BLaER1 treated with 17β-estradiol and CSF1 and Interleukin-3, amounts not matched to agents 10 nM and 100 nM (cell line): Measurements from ENCODE around the gene ACTL7A.

Experiments used
- H3K27ac ChIP-seq, 11 experiments: shearing (Covaris generic); formaldehyde crosslinking; 2 replicates each; pipeline ENCODE4 v1.8.1; 2022
- H3K27me3 ChIP-seq, 11 experiments: shearing (Covaris generic); formaldehyde crosslinking; 2 replicates each; pipeline ENCODE4 v1.8.1; 2022
- H3K36me3 ChIP-seq, 11 experiments: shearing (Covaris generic); formaldehyde crosslinking; 2 replicates each; pipeline ENCODE4 v1.8.1; 2022
- H3K4me1 ChIP-seq, 10 experiments: shearing (Covaris generic); formaldehyde crosslinking; 2 replicates each; pipeline ENCODE4 v1.8.1; 2022
- H3K4me2 ChIP-seq, 11 experiments: shearing (Covaris generic); formaldehyde crosslinking; 2 replicates each; pipeline ENCODE4 v1.8.1; 2022
- H3K4me3 ChIP-seq, 10 experiments: shearing (Covaris generic); formaldehyde crosslinking; 2 replicates each; pipeline ENCODE4 v1.8.1; 2022
- H3K9ac ChIP-seq, 11 experiments: shearing (Covaris generic); formaldehyde crosslinking; 2 replicates each; pipeline ENCODE4 v1.8.1; 2022
- H3K9me3 ChIP-seq, 11 experiments: shearing (Covaris generic); formaldehyde crosslinking; replicated peaks in 1 of 11; 2 replicates each; pipeline ENCODE4 v1.8.1; 2022
- H4K20me1 ChIP-seq, 11 experiments: shearing (Covaris generic); formaldehyde crosslinking; 2 replicates each; pipeline ENCODE4 v1.8.1; 2022
- Cebpa-rat ChIP-seq, 11 experiments: shearing (Covaris generic); IDR thresholded peaks; 2 replicates each; pipeline ENCODE4 v1.8.1; 2022

Gene ACTL7A

GRCh38 chr9:108852079-108852478, 10.0 kb upstream of the ACTL7A start:
- TF ChIP-seq Cebpa-rat (IDR thresholded peaks at IDR 0.05): no peak
- Histone ChIP-seq H4K20me1 (no peaks in the 10 kb centered on the region), H3K9ac (no peak overlapping the region), H3K27me3 (no peaks in the 10 kb centered on the region), H3K9me3 (peaks cover 0 to 10% (median 0%) of the 10 kb centered on the region in 11 experiments; a peak in 4 of 22 replicates), H3K4me2 (no peak overlapping the region), H3K27ac (no peak overlapping the region), H3K4me3 (no peak overlapping the region), H3K36me3 (no peaks in the 10 kb centered on the region; a peak in 1 of 22 replicates), H3K4me1 (peaks cover 0 to 16% (median 7%) of the 10 kb centered on the region in 10 experiments; a peak in 13 of 20 replicates)

DNA sequence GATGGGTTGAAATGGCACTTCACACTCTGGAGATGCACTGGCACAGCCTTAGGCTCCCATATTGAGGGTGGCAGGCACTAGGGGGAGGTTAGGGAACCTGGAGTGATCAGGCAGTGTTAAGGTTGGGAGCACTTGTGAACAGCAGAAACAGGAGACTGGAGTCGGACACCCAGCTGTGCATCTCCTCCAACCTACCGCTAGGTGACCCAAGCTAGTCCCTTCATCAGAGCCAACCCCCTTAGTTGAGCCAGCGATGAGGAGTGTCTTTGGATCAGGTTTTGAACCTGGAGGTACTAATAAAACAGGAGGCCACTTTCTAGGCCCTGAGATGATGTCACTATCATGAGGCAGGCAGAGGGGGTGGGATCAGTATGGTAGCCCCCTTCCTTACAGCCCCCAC, 8.0 kb upstream of the ACTL7A start:
- H3K27ac ChIP-seq: no peak overlapping the region
- no peak overlapping the region for H3K4me3 ChIP-seq
- H3K4me2 ChIP-seq: no peak overlapping the region
- H3K9me3 ChIP-seq: no peaks in the 10 kb centered on the region; a peak in 1 of 22 replicates
- peaks cover 0 to 4% (median 0%) of the 10 kb centered on the region in 10 experiments; a peak in 6 of 20 replicates for H3K4me1 ChIP-seq
- H3K27me3 ChIP-seq: no peaks in the 10 kb centered on the region
- H3K9ac ChIP-seq: no peak overlapping the region
- no peaks in the 10 kb centered on the region for H4K20me1 ChIP-seq
- no peaks in the 10 kb centered on the region for H3K36me3 ChIP-seq
- no peak for TF ChIP-seq Cebpa-rat (IDR thresholded peaks at IDR 0.05)

DNA sequence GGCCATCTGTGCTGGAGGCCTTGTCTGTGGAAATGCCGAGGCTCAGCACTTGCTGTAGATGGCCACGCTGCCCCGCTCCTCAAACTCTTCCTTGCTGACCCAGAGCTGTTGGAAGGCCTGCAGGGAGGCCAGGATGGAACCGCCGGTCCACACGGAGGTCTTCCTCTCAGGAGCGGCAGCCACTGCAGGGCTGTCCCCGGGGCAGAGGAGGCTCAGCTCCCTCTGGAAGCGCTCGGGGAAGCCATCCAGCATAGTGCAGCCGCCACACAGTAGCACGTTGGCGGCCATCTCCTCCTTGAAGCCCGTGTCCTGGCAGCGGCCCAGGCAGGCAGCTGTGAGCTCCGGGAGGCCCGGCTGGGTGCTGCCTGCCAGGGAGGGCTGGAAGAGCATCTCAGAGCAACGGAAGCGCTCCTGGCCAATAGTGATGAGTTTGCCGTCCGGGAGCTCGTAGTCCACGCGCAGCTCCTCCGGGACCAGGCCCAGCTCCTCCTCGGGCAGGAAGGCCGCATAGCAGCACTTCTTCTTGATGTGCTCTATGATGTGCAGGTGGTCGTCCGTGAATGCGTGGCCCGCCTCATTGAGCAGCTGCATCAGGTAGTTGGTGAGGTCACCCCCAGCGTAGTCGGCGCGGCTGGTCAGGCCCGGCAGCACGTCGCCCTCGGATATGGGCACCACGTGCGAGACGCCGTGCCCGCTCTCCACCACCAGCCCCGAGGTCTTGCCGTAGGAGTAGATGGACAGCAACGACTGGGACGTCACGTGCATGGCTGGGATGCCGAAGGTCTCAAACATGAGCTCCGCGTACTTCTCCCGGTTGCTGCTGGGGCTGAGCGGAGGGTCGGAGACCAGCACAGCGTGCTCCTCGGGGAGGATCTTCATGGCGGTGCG, 7.2 kb upstream of the ACTL7A start:
- Histone ChIP-seq H3K27ac (no peak overlapping the region), H3K27me3 (no peaks in the 10 kb centered on the region), H3K4me3 (no peak overlapping the region), H3K36me3 (no peaks in the 10 kb centered on the region), H3K9me3 (no peaks in the 10 kb centered on the region; a peak in 1 of 22 replicates), H3K9ac (no peak overlapping the region), H3K4me1 (no peaks in the 10 kb centered on the region; a peak in 3 of 20 replicates), H3K4me2 (no peak overlapping the region), H4K20me1 (no peaks in the 10 kb centered on the region)
- no peak for TF ChIP-seq Cebpa-rat (IDR thresholded peaks at IDR 0.05)

DNA sequence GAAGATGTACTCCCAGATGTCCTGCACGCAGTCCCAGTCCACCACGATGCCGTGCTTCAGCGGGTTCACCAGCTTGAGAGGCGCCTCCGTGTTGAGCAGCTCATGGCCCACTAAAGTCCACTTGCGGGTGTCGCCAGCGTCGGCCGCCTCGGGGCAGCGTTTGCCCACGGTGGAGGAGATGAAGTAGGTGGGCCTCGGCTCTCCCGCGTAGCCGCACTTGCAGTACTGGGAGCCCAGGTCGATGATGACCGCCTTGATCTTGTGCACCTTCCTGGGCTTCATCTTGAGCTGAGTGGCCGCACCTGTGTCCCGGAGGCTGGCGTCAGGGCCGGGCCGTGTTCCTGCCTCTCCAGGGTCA, 6.6 kb upstream of the ACTL7A start:
- no peak for TF ChIP-seq Cebpa-rat (IDR thresholded peaks at IDR 0.05)
- Histone ChIP-seq H3K4me3 (no peak overlapping the region), H3K27me3 (no peaks in the 10 kb centered on the region), H3K9me3 (no peaks in the 10 kb centered on the region; a peak in 1 of 22 replicates), H3K4me2 (no peak overlapping the region), H3K9ac (no peak overlapping the region), H3K36me3 (no peaks in the 10 kb centered on the region), H3K4me1 (peaks cover 0 to 3% (median 0%) of the 10 kb centered on the region in 10 experiments; a peak in 2 of 20 replicates), H3K27ac (no peak overlapping the region), H4K20me1 (no peaks in the 10 kb centered on the region)

GRCh38 chr9:108855888-108856287, 6.2 kb upstream of the ACTL7A start, which contains the start of gene ACTL7B:
Gene ACTL7B, minus strand, starts transcription at chr9:108855986. Its CDS starts 56 bp downstream, at chr9:108855930.
- no peak within 1 kb of the TSS for H3K9ac ChIP-seq
- no peaks in the 10 kb centered on the region for H4K20me1 ChIP-seq
- H3K9me3 ChIP-seq: no peaks in the 10 kb centered on the region; a peak in 1 of 22 replicates
- no peak within 1 kb of the TSS for H3K4me2 ChIP-seq
- no peak within 1 kb of the TSS for H3K27ac ChIP-seq
- peaks cover 0 to 3% (median 0%) of the 10 kb centered on the region in 10 experiments; a peak in 2 of 20 replicates for H3K4me1 ChIP-seq
- no peak for TF ChIP-seq Cebpa-rat (IDR thresholded peaks at IDR 0.05)
- no peak within 1 kb of the TSS for H3K4me3 ChIP-seq
- no peaks in the 10 kb centered on the region for H3K36me3 ChIP-seq
- no peaks in the 10 kb centered on the region for H3K27me3 ChIP-seq

DNA sequence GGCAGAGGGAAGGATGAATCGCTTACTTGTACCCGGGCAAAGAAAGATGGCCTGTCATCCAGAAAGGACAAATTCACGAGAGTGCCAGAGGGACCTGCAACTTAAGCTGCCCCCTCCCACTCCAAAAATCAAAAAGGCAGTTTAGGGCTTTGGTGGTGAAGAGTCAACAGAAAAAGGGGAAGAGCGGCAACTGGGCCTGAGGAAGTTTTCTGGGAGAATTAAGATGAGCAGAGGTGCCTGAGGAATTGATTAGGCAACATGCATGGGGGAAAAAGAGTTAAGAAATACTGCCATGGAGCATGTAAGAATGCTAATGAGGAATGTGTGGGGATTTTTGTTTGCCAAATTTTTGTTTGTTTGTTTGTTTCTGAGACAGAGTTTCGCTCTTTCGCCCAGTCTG, 4.5 kb upstream of the ACTL7A start:
- no peak overlapping the region for H3K4me3 ChIP-seq
- peaks cover 0 to 3% (median 0%) of the 10 kb centered on the region in 10 experiments; a peak in 2 of 20 replicates for H3K4me1 ChIP-seq
- H3K9me3 ChIP-seq: peaks cover 0 to 5% (median 0%) of the 10 kb centered on the region in 11 experiments; a peak in 1 of 22 replicates
- no peak overlapping the region for H3K9ac ChIP-seq
- no peaks in the 10 kb centered on the region; a peak in 1 of 22 replicates for H3K36me3 ChIP-seq
- H4K20me1 ChIP-seq: no peaks in the 10 kb centered on the region
- no peak for TF ChIP-seq Cebpa-rat (IDR thresholded peaks at IDR 0.05)
- H3K27ac ChIP-seq: no peak overlapping the region
- no peaks in the 10 kb centered on the region for H3K27me3 ChIP-seq
- H3K4me2 ChIP-seq: no peak overlapping the region

DNA sequence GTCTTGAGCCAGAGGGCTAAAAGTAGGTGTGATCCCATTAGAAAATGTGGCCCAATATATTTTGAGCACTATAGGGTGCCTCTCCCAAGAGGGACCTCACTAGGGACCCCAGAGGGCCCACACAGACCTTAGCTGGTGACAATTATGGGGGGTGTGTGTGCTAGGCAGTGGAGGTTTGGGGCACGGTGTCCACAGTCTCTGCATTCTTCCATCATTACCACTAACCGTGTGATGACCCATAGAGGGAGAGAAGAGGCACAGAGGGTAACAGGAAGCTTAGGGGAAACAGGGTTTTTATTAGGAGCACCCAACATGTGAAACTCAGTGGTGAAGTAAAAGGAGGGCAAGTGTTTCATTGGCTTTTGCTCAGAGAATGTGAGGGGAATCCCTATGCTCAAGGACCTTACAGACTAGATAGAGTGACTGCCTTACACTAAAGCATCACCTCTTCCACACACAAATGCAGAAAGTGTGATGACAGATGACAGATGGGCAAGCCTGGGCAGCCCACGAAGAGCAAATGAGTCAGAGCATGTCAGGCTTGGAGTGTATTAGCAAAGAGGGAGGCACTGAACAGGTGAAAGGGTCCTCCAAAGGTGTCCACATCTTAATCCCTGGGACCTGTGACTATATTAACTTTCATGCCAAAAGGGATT, 2.5 kb upstream of the ACTL7A start:
- H3K4me1 ChIP-seq: peaks cover 0 to 3% (median 0%) of the 10 kb centered on the region in 10 experiments; a peak in 2 of 20 replicates
- no peaks in the 10 kb centered on the region for H4K20me1 ChIP-seq
- H3K36me3 ChIP-seq: no peaks in the 10 kb centered on the region; a peak in 1 of 22 replicates
- no peak overlapping the region for H3K4me2 ChIP-seq
- no peak overlapping the region for H3K9ac ChIP-seq
- H3K9me3 ChIP-seq: peaks cover 0 to 9% (median 0%) of the 10 kb centered on the region in 11 experiments; a peak in 1 of 22 replicates
- no peaks in the 10 kb centered on the region for H3K27me3 ChIP-seq
- no peak overlapping the region for H3K4me3 ChIP-seq
- no peak overlapping the region for H3K27ac ChIP-seq
- no peak for TF ChIP-seq Cebpa-rat (IDR thresholded peaks at IDR 0.05)

GRCh38 chr9:108860354-108860753, 1.7 kb upstream of the ACTL7A start:
- Histone ChIP-seq H3K4me3 (no peak overlapping the region), H3K27ac (no peak overlapping the region), H3K4me2 (0 out of 22 replicates have a peak overlapping the region, but pooled peaks of 1 of the 11 experiments have one; percentile 21), H3K4me1 (peaks cover 0 to 3% (median 0%) of the 10 kb centered on the region in 10 experiments; a peak in 2 of 20 replicates), H3K36me3 (no peaks in the 10 kb centered on the region; a peak in 1 of 22 replicates), H3K9me3 (0 out of 22 replicates have a peak, but pooled peaks cover 0 to 9% (median 0%) of the 10 kb centered on the region in 11 experiments), H3K9ac (no peak overlapping the region), H4K20me1 (no peaks in the 10 kb centered on the region), H3K27me3 (no peaks in the 10 kb centered on the region)
- TF ChIP-seq Cebpa-rat (IDR thresholded peaks at IDR 0.05): peak in 6 of 11 experiments; percentile 33 to 73 (median 54); a peak in 6 of 22 replicates

DNA sequence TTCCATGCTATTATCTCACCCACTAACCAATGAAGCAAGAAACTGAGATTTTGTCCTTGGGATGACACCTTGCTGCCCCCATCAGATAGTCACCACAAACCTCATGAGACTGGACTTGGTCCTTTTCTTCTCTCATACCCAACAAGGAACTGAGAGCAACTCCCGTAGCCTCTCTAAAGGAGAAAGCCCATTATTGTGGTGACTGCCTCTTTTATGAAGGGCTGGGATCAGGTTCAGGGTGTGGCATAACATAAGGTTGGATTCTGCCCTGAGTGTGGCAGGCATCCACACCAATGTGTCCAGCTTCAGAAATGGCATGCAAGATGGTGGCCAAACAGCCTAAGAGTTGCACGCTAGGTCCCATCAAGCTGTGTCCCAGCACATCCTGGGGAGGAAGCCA, 1.3 kb upstream of the ACTL7A start:
- Histone ChIP-seq H3K9ac (no peak overlapping the region), H3K27ac (no peak overlapping the region), H3K4me1 (peaks cover 0 to 3% (median 0%) of the 10 kb centered on the region in 10 experiments; a peak in 2 of 20 replicates)

More for the DNA sequence above, 1.3 kb upstream of the ACTL7A start:
- Histone ChIP-seq H3K36me3 (no peaks in the 10 kb centered on the region; a peak in 1 of 22 replicates), H3K4me2 (no peak overlapping the region), H3K9me3 (0 out of 22 replicates have a peak, but pooled peaks cover 0 to 9% (median 0%) of the 10 kb centered on the region in 11 experiments), H3K27me3 (no peaks in the 10 kb centered on the region), H4K20me1 (no peaks in the 10 kb centered on the region), H3K4me3 (no peak overlapping the region)
- TF ChIP-seq Cebpa-rat (IDR thresholded peaks at IDR 0.05): no peak
